B cell (primary cell): Measurements from ENCODE around the gene RNF220. TPM values are rescaled to one million over a fixed set of nuclear protein-coding genes. Genes with fewer than 3 reads are reported as not detected.

Experiments used
- ATAC-seq: fragments of 200-7000 bp; cut with Tn5 transposase; one replicate; pipeline ENCODE4 v1.10.0; 2021; ENCODE audit warnings: low read depth, mild to moderate bottlenecking, moderate number of reproducible peaks, moderate library complexity
- CTCF ChIA-PET: fragments of 350-600 bp; sonication (Branson Sonifier 250); formaldehyde crosslinking; loops from one replicate; lab custom pipeline; 2021; ENCODE audit warnings: antibody characterized with exemption, inconsistent platforms; lab: Charles Lee
- POLR2A ChIA-PET: fragments of 350-600 bp; sonication (Branson Sonifier 250); formaldehyde crosslinking; loops from one replicate; lab custom pipeline; 2021; ENCODE audit warnings: antibody characterized with exemption; lab: Charles Lee
- DNase-seq: peaks from one replicate; pipeline ENCODE4 v3.0.0; 2013
- H2AFZ ChIP-seq: 2 replicates; pipeline ENCODE4 v1.6.1; 2012; ENCODE audit warnings: mild to moderate bottlenecking, low read depth, low read length; ENCODE audit not compliant: insufficient read depth, poor library complexity, severe bottlenecking
- H3K27ac ChIP-seq, 2 donors: 1 replicate in 1 of 2; 2 replicates in 1 of 2; pipeline ENCODE4 v1.5.1; 2012 to 2013; ENCODE audit warnings: low read length in 2 of 2, mild to moderate bottlenecking in 2 of 2, moderate library complexity in 1 of 2
- H3K27me3 ChIP-seq, 4 experiments: fragments of 200-600 bp in 1 of 4; sonication (generic) in 1 of 4; replicated peaks in 1 of 4; 1 replicate in 2 of 4; 2 replicates in 2 of 4; pipeline versions ENCODE4 v1.6.1 to v1.7.0; 2013 to 2016; ENCODE audit warnings: low read length in 3 of 4, mild to moderate bottlenecking in 2 of 4, mixed read lengths in 1 of 4, moderate library complexity in 1 of 4; ENCODE audit not compliant: insufficient read depth in 4 of 4, control insufficient read depth in 3 of 4; ENCODE audit errors: control extremely low read depth in 1 of 4
- H3K36me3 ChIP-seq, 2 experiments: replicated peaks in 1 of 2; 1 replicate in 1 of 2; 2 replicates in 1 of 2; pipeline versions ENCODE4 v1.6.1 to v1.7.1; 2013; ENCODE audit warnings: low read length in 1 of 2; ENCODE audit not compliant: insufficient read depth in 2 of 2, control insufficient read depth in 1 of 2; ENCODE audit errors: control extremely low read depth in 1 of 2, extremely low read depth in 1 of 2
- H3K4me1 ChIP-seq, 2 donors: fragments of 200-600 bp in 1 of 2; sonication (generic) in 1 of 2; 1 replicate in 1 of 2; 2 replicates in 1 of 2; pipeline versions ENCODE4 v1.5.1 to v1.6.1; 2013 to 2017; ENCODE audit warnings: low read length in 2 of 2; ENCODE audit not compliant: control insufficient read depth in 2 of 2, insufficient read depth in 2 of 2
- H3K4me2 ChIP-seq: replicated peaks from 2 replicates; pipeline ENCODE3; 2012; ENCODE audit warnings: mild to moderate bottlenecking, low read depth, low read length; ENCODE audit not compliant: poor library complexity, severe bottlenecking
- H3K4me3 ChIP-seq, 5 experiments: fragments of 200-600 bp in 1 of 5; sonication (generic) in 1 of 5; 1 replicate in 3 of 5; 2 replicates in 2 of 5; pipeline versions ENCODE4 v1.5.1 to v1.7.0; 2011 to 2016; ENCODE audit warnings: low read length in 4 of 5, mild to moderate bottlenecking in 4 of 5, low read depth in 2 of 5, control low read depth in 1 of 5, moderate library complexity in 1 of 5; ENCODE audit not compliant: insufficient read depth in 1 of 5; ENCODE audit errors: control extremely low read depth in 1 of 5, extremely low read depth in 1 of 5
- H3K79me2 ChIP-seq: fragments of 200-600 bp; sonication (generic); one replicate; pipeline ENCODE4 v1.6.0; 2016; ENCODE audit warnings: low read length; ENCODE audit not compliant: control insufficient read depth, insufficient read depth
- H3K9ac ChIP-seq: fragments of 200-600 bp; sonication (generic); 2 replicates; pipeline ENCODE4 v1.6.1; 2017; ENCODE audit warnings: mild to moderate bottlenecking, low read length, moderate library complexity
- H3K9me3 ChIP-seq, 3 donors: one replicate each; pipeline versions ENCODE4 v1.6.1 to v1.7.1; 2013; ENCODE audit warnings: low read length in 2 of 3; ENCODE audit not compliant: control insufficient read depth in 2 of 3, insufficient read depth in 1 of 3; ENCODE audit errors: control extremely low read depth in 1 of 3
- H4K20me1 ChIP-seq: 2 replicates; pipeline ENCODE4 v1.6.0; 2012; ENCODE audit warnings: mild to moderate bottlenecking, low read length; ENCODE audit not compliant: insufficient read depth, control insufficient read depth, poor library complexity, severe bottlenecking
- H3K27ac Mint-ChIP-seq: one replicate; pipeline ENCODE4 v1.8.0; 2021; ENCODE audit warnings: mixed read lengths
- H3K27me3 Mint-ChIP-seq: one replicate; pipeline ENCODE4 v1.8.0; 2021; ENCODE audit warnings: mixed read lengths
- H3K4me1 Mint-ChIP-seq: one replicate; pipeline ENCODE4 v1.8.0; 2021; ENCODE audit warnings: mixed read lengths
- H3K4me3 Mint-ChIP-seq: one replicate; pipeline ENCODE4 v1.8.0; 2021; ENCODE audit warnings: mixed read lengths
- H3K9me3 Mint-ChIP-seq: one replicate; pipeline ENCODE4 v1.8.0; 2022; ENCODE audit warnings: mixed read lengths; ENCODE audit not compliant: insufficient read depth
- EZH2 ChIP-seq: IDR thresholded peaks from 2 replicates; pipeline ENCODE4 v1.6.1; 2012; ENCODE audit warnings: borderline replicate concordance, low read depth, mild to moderate bottlenecking, moderate library complexity, low read length; ENCODE audit not compliant: insufficient read depth, poor library complexity, severe bottlenecking
- WGBS: methylation state at CpG from one replicate; pipeline ENCODE4 v1.1.5; 2013; ENCODE audit warnings: missing lambda C conversion rate; ENCODE audit not compliant: insufficient coverage; 5-methylcytosine and 5-hydroxymethylcytosine counted together
- intact Hi-C: fragments of 100-400 bp; cut with micrococcal nuclease; formaldehyde crosslinking; loops from one replicate; pipeline ENCODE4 v1.10.0; 2022
- polyA plus RNA-seq: library from polyadenylated mRNA; depleted of rRNA; stranded (reverse); fragments of >200 nt; gene quantifications from 2 replicates; pipeline ENCODE4 v1.2.3, GENCODE V29; 2012
- total RNA-seq, 2 donors: library from RNA; stranded (reverse); fragments of 120-200 nt in 1 of 2; gene quantifications; 1 replicate in 1 of 2; 2 replicates in 1 of 2; pipeline versions ENCODE4 v1.2.3 to v1.2.4, GENCODE V29; 2013 to 2022
- TF ChIP-seq, protein P1 (sequence below): fragments of 200-600 bp; IDR thresholded peaks from one replicate; pipeline ENCODE4 v1.8.0; 2022; ENCODE audit warnings: antibody characterized with exemption, mild to moderate bottlenecking

The RNF220 gene
- total and polyA plus RNA-seq, 2 donors (not counting 1 experiment from before 2014, with no cell fraction given) = 115 to 141 TPM

GRCh38 chr1:44401256-44402228 is 3.5 kb upstream of the RNF220 start:
- intact Hi-C loops = no loop called here
- POLR2A ChIA-PET = no interaction called here
- Histone ChIP-seq H3K4me1 (peaks cover 17 to 20% of the 10 kb centered on the region in 2 donors), H3K27me3 (peaks cover 0 to 44% (median 32%) of the 10 kb centered on the region in 4 experiments), H2AFZ (no peak overlapping the region), H3K9me3 (no peaks in the 10 kb centered on the region), H3K27ac (no peak overlapping the region), H3K36me3 (no peaks in the 10 kb centered on the region), H3K4me2 (no peak overlapping the region), H3K9ac (no peak overlapping the region), H4K20me1 (no peaks in the 10 kb centered on the region), H3K79me2 (no peaks in the 10 kb centered on the region), H3K4me3 (no peak overlapping the region)
- H3K4me3 Mint-ChIP-seq = no peak overlapping the region
- H3K9me3 Mint-ChIP-seq = no peaks in the 10 kb centered on the region
- TF ChIP-seq EZH2 = no peak
- TF ChIP-seq, protein P1, sequence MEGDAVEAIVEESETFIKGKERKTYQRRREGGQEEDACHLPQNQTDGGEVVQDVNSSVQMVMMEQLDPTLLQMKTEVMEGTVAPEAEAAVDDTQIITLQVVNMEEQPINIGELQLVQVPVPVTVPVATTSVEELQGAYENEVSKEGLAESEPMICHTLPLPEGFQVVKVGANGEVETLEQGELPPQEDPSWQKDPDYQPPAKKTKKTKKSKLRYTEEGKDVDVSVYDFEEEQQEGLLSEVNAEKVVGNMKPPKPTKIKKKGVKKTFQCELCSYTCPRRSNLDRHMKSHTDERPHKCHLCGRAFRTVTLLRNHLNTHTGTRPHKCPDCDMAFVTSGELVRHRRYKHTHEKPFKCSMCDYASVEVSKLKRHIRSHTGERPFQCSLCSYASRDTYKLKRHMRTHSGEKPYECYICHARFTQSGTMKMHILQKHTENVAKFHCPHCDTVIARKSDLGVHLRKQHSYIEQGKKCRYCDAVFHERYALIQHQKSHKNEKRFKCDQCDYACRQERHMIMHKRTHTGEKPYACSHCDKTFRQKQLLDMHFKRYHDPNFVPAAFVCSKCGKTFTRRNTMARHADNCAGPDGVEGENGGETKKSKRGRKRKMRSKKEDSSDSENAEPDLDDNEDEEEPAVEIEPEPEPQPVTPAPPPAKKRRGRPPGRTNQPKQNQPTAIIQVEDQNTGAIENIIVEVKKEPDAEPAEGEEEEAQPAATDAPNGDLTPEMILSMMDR = no peak
- H3K27ac Mint-ChIP-seq = no peak overlapping the region
- peaks cover 58% of the 10 kb centered on the region for H3K27me3 Mint-ChIP-seq
- DNase-seq (no peak), ATAC-seq (no peak)
- H3K4me1 Mint-ChIP-seq = peaks cover 19% of the 10 kb centered on the region
- CTCF ChIA-PET = no interaction called here
- 83% methylated on average over 2 of the region's 12 CpGs for WGBS
